Tibial nerve (tissue), 4 donors: ENCODE results near the gene ACAP1.

ENCODE experiments used
- CTCF ChIP-seq, 5 experiments: fragments of 200-600 bp in 3 of 5; fragments of 450-650 bp in 2 of 5; sonication (generic) in 3 of 5; IDR thresholded peaks; one replicate each; pipeline ENCODE4 v1.5.1; 2016 to 2019; ENCODE audit warnings: antibody characterized with exemption in 5 of 5, mild to moderate bottlenecking in 3 of 5, moderate library complexity in 2 of 5
- EP300 ChIP-seq, 2 donors: sonication (generic); formaldehyde crosslinking; IDR thresholded peaks; one replicate each; pipeline ENCODE4 v1.6.1; 2017; ENCODE audit warnings: antibody characterized with exemption in 2 of 2, mild to moderate bottlenecking in 1 of 2
- POLR2A ChIP-seq, 2 donors: fragments of 450-650 bp; IDR thresholded peaks; one replicate each; pipeline ENCODE4 v1.6.1; 2017; ENCODE audit warnings: antibody characterized with exemption in 2 of 2, mild to moderate bottlenecking in 2 of 2, moderate library complexity in 2 of 2

GRCh38 chr17:7308625-7309433 is 27.5 kb upstream of the ACAP1 start:
- TF ChIP-seq CTCF (IDR thresholded peaks at IDR 0.05) (no peak), POLR2A (IDR thresholded peaks at IDR 0.05) (peak in 1 of 2 donors; percentile 23), EP300 (IDR thresholded peaks at IDR 0.05) (peak in 1 of 2 donors; percentile 56)
